ENCODE results near the gene INO80B.

The INO80B gene

GRCh38 chr2:74486141-74486540 lies 31.3 kb downstream of the INO80B start:
- H3K27me3 ChIP-seq (ENCODE audit: insufficient read depth, poor library complexity, severe bottlenecking), result no peaks in the 10 kb centered on the region
- TF ChIP-seq CTCF (IDR thresholded peaks at IDR 0.05; ENCODE audit: insufficient read depth, low read length) (no peak), GABPA (IDR thresholded peaks at IDR 0.05; ENCODE audit: low read depth) (no peak), REST (IDR thresholded peaks at IDR 0.05; ENCODE audit: insufficient replicate concordance, low read depth) (no peak), SPI1 (IDR thresholded peaks at IDR 0.05; ENCODE audit: borderline replicate concordance, low read depth) (no peak), POLR2AphosphoS5 (IDR thresholded peaks at IDR 0.05; ENCODE audit: low read depth) (no peak)
- DNase-seq (ENCODE audit: low read depth in 1 of 2, low spot score in 1 of 2), result no peak
- H3K27ac ChIP-seq (replicated peaks), result no peak overlapping the region
- no peak overlapping the region for H3K4me3 ChIP-seq (replicated peaks; ENCODE audit: insufficient read depth, low read length)

GRCh38 chr2:74488643-74489481 lies 34.0 kb downstream of the INO80B start:
- DNase-seq (ENCODE audit: low read depth in 1 of 2, low spot score in 1 of 2), result no peak
- no peak overlapping the region for H3K27ac ChIP-seq (replicated peaks)
- TF ChIP-seq SPI1 (IDR thresholded peaks at IDR 0.05; ENCODE audit: borderline replicate concordance, low read depth), result no peak
- TF ChIP-seq CTCF (IDR thresholded peaks at IDR 0.05; ENCODE audit: insufficient read depth, low read length), result no peak
- no peak for TF ChIP-seq REST (IDR thresholded peaks at IDR 0.05; ENCODE audit: insufficient replicate concordance, low read depth)
- no peak for TF ChIP-seq POLR2AphosphoS5 (IDR thresholded peaks at IDR 0.05; ENCODE audit: low read depth)
- no peak for TF ChIP-seq GABPA (IDR thresholded peaks at IDR 0.05; ENCODE audit: low read depth)

GRCh38 chr2:74489906-74490305 lies 35.0 kb downstream of the INO80B start:
- DNase-seq (ENCODE audit: low read depth in 1 of 2, low spot score in 1 of 2), result no peak
- H3K27ac ChIP-seq (replicated peaks), result no peak overlapping the region
- H3K27me3 ChIP-seq (ENCODE audit: insufficient read depth, poor library complexity, severe bottlenecking), result no peaks in the 10 kb centered on the region
- no peak for TF ChIP-seq SPI1 (IDR thresholded peaks at IDR 0.05; ENCODE audit: borderline replicate concordance, low read depth)
- no peak for TF ChIP-seq GABPA (IDR thresholded peaks at IDR 0.05; ENCODE audit: low read depth)
- TF ChIP-seq CTCF (IDR thresholded peaks at IDR 0.05; ENCODE audit: insufficient read depth, low read length), result no peak
- TF ChIP-seq REST (IDR thresholded peaks at IDR 0.05; ENCODE audit: insufficient replicate concordance, low read depth), result no peak
- no peak for TF ChIP-seq POLR2AphosphoS5 (IDR thresholded peaks at IDR 0.05; ENCODE audit: low read depth)
- H3K4me3 ChIP-seq (replicated peaks; ENCODE audit: insufficient read depth, low read length), result no peak overlapping the region

More at GRCh38 chr2:74488643-74489481, 34.0 kb downstream of the INO80B start:
- Histone ChIP-seq H3K27me3 (ENCODE audit: insufficient read depth, poor library complexity, severe bottlenecking) (no peaks in the 10 kb centered on the region), H3K4me3 (replicated peaks; ENCODE audit: insufficient read depth, low read length) (no peak overlapping the region)

Data from HL-60 (cell line).